Activated CD4-positive, alpha-beta T cell treated with anti-CD3 and anti-CD28 coated beads for 4 hours (primary cell): ENCODE data around the gene SERPINA5.
"Not testable (repeated sequence)": the region's sequence is repeated elsewhere in the genome, so short reads cannot be mapped to it uniquely, and the experiment has no call there.

Experiments used
- DNase-seq, 2 donors: peaks; one replicate each; pipeline ENCODE4 v3.0.0-alpha.2; 2020

The SERPINA5 gene

DNA sequence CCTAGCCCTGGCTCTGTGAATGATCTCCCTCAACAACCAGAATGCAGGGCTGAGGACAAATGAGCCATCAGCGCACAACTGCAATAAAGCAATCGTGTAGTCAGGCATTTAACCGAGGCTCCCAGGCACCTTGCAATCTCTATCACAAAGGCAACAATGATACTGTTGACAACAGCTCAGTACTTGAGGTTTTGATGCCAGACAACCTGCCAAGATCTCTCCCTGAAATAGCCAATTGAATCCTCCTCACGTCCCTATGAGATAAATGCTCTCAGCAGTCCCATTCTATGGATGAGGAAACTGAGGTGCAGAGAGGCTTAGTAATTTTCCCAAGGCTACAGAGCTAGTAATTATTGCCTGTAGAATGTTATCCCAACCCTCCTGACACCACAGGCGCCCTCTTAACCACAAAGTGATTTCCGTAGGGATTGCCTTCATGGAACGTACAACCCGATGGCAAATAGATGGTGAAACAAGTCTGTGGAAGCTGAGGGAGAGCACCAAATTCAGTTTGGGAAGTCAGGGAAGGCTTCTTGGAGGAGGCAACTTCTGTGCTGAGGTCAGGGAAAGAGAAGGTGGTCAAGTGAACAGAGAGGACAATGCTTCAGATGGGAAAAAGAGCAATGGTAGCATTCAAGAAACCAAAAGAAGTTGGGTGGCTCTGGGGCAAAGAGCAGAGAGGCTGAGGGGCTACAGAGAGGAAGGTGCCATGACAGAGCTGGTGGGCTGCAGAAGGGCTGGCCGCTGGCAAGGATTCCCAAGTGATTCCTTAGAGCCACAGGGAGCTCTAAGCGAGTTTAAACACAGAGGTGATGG is 43.5 kb downstream of the SERPINA5 start:
- no peak for DNase-seq

GRCh38 chr14:94625353-94625635 is 44.1 kb downstream of the SERPINA5 start:
- no peak for DNase-seq

- DNase-seq = no peak
These were observed 47.4 kb downstream of the SERPINA5 start for GRCh38 chr14:94628578-94628977.

- no peak for DNase-seq
These were observed 49.2 kb downstream of the SERPINA5 start for GRCh38 chr14:94630396-94630795.

GRCh38 chr14:94631050-94631449 is 49.8 kb downstream of the SERPINA5 start:
- no peak for DNase-seq

- no peak for DNase-seq
These were observed 50.5 kb downstream of the SERPINA5 start for GRCh38 chr14:94631536-94632304.

DNA sequence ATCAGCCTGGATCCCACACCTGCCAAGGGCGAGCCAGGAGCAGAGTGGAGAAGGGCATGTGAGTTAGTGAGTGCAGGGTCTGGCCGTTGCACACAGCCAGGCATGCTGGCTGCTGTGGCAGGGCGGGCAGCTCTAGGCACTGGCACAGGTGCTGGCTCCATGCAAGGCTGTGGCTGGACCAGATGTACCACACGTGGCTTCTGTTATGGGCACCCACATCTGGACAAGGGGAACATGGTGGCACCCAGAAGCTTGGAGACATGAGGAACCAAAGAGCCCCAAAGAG is 51.0 kb downstream of the SERPINA5 start:
- DNase-seq = no peak

GRCh38 chr14:94633121-94633520 is 51.9 kb downstream of the SERPINA5 start:
- no peak for DNase-seq

GRCh38 chr14:94635154-94635553 is 53.9 kb downstream of the SERPINA5 start:
- DNase-seq = no peak

- no peak for DNase-seq
These were observed 55.7 kb downstream of the SERPINA5 start for GRCh38 chr14:94636744-94637412.

GRCh38 chr14:94637814-94638213 is 56.6 kb downstream of the SERPINA5 start:
- DNase-seq = not testable (repeated sequence)

DNA sequence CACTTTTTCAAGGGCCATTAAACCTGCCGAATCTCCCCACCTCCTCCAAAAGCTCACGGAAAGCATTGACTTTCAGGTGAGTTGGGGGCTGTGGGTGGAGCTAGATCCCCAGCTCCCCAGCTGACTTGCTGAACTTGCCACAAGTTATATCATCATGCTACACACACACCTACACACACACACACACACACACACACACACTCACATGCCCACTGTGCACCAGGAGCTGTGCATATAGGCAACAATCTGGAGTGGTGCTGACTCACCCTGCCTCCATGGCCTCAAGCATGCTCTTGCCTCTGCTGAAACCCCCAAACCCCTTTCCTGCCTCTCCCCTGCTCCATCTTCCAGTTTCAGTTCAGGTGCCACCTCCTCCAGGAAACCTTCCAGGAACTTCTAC is 57.1 kb downstream of the SERPINA5 start:
- no peak for DNase-seq

DNA sequence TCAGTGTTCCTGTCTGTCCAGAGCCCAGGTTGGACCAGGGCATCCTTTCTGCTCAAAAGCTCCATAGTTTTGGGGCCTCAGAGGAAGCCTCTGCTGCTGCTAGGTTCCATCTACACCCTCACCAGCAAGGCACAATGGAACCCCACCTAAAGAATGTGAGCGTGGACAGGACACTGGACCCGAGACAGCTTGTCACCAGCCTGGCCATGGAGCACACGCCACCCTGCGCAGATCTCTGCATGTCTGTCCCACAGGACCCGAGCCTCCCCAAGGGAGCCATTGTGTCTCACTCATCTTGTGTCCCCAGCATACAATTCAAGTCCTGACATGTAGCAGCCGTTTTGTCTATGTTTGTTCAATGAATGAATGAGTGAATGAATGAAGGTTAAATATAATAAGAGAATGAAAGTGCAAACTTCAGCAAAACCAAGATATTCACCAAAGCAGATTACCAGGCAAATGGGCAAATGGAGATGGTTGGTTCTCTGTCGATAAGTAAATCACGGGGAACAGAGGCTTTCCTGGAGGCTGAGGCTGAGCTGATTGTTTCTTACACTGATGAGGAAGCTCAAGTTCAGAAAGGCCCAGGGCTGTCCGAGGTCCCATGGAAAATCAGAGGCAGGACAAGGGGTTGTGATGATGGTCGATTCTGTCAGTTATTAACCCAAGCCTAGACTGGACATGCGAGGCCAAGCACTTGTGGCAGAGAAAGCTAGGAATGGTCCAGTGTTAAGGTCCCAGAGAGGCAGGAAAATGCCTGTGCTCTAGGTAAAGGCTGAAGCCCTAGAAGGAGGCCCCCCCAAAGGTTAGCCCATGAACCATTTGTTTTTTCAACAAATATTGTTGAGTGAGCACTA is 58.0 kb downstream of the SERPINA5 start:
- DNase-seq = no peak

- no peak for DNase-seq
These were observed 59.8 kb downstream of the SERPINA5 start for GRCh38 chr14:94640721-94641631.

DNA sequence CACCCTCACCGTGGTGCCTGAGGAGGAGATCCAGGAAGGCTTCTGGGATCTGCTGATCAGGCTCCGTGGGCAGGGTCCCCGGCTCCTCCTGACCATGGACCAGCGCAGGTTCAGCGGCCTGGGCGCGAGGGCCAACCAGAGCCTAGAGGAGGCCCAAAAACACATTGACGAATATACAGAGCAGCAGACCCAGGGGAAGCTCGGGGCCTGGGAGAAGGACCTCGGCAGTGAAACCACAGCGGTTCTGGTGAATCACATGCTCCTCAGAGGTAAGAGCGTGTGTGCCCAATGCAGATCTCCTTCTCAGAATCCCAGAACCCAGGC is 60.4 kb downstream of the SERPINA5 start:
- DNase-seq = no peak
